Measurements from ENCODE around the gene POLR2F.

POLR2F gene

DNA sequence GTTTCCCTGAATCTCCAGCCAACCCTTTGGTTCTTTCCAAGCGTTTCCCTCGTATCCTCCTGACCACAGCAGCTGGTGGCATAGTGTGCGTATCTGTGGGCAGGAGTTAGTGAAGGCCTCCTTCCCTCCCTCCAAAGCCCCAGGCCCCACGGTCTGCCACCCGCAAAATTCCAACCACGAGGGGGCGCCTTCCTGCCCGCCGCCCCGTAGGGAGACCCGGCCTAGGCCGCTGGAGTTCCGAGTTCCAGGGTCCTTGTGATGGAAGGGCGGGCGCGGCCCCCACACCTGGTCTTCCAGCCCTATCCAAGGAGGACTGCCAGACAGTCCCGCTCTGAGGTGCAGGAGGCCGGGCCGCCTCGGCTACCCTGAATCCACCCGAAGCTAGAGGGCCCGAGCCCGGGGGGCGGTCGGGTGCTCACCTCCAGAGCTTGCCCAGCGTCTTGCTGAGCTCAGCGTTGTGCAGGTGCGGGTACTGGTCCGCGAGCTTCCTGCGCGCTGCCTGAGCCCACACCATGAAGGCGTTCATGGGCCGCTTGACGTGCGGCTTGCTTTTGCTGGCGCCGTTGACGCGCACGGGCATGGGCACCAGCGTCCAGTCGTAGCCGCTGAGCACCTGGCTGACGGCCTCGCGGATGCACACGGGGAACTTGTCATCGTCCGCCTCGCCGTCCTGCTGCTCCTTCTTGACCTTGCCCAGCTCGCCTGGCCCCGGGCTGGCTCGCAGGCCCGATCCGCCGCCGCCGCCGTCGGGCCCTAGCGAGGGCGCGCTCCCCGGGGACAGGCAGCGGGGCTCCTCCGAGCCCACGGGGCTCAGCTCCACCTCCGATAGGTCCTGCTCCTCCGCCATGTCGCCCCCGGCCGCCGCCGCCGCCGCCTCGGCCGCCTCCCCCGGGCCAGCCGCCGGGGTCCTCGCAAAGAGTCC, 29.7 kb downstream of the POLR2F start:
- no peak for DNase-seq

DNA sequence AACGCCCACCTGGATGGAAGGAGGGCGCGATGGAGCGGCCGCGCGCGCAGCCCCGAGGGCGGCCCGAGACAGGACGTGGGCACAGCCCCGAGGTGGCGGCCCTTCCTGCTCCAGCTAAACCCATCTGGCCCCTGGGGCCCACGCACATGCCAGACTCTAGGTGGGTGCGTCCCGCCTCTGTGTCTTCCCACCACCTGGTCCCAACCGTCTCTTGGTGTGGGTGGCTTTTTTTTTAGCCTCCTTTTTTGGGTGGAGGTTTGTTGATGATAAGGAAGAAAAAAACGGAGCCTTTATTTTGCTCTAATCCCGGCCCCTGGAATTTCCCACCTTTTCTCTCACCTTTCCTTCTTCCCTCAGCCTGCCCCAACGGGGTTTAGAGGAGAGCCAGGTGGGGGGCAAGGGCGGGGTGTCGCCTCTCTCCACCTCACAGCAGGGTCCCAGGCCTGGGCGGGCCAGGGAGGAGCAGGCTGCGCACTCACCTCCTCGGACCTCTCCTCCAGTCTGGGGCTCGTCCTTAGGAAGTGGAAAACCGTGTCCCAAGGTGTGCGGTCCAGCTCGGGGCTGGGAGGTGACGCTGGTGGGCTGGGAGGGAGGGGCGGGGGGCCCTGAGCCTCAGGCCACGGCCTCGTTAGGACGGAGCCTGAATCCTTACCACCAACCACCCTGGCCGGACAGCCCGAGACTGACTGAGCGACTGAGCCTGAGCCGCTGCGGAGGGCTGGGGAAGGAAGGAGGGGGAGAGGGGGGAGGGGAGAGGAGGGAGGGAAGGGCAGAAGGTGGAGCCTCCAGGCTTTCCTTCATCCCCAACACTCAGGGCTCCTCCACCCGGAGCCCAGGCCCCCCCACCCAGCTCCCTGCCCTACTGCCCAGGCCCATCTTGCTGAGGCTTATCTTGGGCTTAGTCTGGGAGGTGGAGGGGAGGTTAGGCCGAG, 30.6 kb downstream of the POLR2F start, which contains the start of gene SOX10:
TSS of gene SOX10 (minus strand) at position 696 of the 932 bp plus-strand sequence. CDS start 771 bp downstream, outside the sequence.
- no peak for DNase-seq

DNA sequence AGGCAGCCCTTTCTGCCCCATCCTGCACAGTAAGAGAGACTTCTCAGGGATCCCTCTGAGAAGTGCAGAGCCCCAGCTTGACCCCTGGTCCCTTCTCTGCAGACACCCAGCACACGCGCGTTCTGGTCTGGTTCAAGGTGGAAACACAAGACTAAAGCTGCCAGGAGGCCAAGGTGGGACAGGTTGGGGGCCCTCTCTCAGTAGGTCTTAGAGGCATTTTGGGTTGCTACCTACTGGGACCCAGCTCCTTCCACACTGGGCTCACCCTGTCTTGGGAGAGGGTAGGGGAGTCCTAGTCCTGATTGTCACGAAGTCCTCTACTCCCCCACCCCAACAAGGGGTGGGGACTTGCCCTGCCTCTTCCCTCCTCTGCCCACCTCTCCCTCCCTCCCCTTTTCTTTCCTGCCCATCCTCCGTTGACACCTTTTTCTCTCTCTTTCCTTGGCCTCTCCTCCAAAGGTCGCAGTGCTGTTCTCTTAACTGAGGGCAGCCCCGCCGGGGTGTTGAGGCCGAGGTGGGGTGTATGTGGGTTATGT, 31.6 kb downstream of the POLR2F start:
- DNase-seq = no peak

DNA sequence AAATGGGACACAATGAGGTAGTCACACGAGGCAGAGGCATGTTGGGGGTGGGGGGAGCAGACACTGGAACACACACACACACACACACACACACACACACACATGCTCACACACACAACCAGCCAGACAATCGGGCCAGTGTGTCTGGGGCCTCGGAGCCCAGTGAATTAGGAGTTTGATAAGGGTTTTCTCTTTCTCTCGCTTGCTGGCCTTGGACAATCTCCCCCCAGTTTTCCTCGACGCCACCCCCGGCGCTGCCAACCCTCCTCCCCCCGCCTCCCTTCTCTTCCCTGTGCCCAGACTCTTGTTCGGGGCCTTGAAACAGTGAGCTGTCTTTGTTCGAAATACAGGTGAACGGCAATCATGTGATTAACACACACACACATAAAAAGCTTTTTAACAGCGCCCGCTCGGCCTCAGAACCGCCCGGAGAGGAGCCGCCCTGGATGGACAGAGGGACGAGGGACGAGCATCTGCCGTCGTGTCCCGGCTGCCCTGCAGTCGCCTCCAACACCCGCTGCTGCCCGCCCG, 32.3 kb downstream of the POLR2F start:
- DNase-seq = no peak

DNA sequence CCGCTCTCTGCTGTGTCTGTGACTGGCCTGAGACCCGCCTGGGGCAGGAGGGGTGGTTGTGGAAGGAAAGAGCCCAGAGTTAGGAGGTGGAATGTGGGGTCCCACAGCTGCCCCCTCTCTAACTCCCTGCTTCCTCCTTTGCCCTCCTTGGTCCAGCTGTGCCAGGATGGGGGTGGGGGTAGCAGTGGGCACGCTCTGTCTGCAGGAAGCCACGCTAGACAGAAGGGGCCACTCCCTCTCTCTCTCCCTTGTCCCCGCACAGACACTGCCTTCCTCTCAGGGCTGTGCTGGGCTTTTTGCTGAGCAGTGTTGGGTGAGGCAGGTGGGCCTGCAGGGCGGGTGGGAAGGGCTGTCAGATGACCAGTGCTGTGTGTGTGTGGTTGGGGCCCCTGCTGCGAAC, 32.9 kb downstream of the POLR2F start:
- no peak for DNase-seq

DNA sequence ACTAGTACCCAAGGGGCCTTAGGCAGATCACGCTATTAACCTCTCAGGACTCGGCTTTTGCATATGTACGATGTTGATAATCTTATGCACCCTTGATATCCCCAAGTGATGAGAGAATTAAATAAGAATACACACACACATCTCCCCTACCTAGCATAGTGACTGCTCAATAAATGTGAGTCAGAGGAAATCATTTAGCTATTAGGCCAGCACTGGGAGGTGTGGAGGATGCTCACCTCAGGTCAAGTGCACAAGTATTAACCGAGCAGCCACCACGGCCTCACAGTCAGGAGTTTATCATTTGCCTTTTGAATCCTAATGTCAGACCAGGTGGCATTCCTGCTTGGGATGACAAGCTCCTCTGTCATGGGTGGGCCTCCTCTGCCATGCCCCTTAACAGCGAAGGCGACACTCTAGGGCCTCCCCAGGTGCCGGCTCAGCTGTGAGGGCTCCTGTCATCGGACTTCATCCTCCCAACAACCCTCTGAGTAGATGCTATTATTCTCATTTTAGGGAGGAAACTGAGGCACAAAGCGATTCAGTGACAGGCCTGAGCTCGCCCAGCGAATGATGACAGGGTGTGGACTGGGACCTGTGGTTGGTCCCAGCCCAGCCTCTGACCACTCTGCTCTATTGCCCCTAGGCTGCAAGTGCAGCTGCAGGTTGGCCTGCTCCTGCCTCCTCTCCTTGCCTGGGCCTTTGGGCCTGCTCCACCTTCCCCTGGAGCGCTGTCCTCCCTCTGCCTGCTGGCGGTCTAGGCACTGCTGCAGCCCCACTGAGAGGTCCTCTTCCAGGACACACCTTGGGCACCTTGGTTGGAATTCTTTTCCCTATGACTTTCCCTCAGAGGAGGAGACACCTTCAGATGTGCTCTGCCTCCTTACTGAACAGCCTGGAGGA, 35.9 kb downstream of the POLR2F start:
- DNase-seq = no peak

DNA sequence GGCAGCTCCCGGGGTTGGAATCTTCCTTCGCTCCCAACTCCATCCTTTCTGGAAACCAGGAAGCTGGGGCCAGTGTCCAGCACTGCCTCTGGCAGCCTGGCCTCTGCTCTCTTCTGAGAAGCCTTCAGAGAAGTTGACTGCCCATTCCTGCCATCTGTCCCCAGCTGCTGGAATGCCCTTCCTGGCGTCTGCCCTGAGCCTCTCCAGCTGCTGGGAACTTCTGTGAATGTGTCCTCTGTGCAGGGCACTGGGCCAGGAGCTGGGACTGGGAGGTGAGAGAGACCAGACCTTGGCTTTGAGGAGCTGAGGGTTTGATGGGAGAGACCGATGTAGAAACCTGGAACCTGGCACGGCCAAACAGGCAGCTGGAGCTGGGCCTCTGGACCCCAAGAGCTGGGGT, 36.8 kb downstream of the POLR2F start:
- DNase-seq = peak in 1 of 2 experiments; percentile 14

DNA sequence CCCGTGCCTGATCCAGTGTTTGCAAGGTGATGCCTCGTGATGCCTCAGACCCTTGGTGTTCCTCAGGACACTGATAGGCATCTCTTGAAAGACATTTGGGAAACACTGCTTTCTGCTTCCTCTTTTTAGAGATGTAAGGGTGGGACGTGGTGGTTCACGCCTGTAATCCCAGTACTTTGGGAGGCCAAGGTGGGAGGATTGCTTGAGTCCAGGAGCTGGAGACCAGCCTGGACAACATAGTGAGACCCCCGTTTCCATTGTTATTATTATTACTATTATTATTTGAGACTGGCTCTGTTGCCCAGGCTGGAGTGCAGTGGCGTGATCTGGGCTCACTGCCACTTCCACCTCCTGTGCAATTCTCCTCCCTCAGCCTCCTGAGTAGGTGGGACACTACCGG, 37.4 kb downstream of the POLR2F start:
- no peak for DNase-seq

DNA sequence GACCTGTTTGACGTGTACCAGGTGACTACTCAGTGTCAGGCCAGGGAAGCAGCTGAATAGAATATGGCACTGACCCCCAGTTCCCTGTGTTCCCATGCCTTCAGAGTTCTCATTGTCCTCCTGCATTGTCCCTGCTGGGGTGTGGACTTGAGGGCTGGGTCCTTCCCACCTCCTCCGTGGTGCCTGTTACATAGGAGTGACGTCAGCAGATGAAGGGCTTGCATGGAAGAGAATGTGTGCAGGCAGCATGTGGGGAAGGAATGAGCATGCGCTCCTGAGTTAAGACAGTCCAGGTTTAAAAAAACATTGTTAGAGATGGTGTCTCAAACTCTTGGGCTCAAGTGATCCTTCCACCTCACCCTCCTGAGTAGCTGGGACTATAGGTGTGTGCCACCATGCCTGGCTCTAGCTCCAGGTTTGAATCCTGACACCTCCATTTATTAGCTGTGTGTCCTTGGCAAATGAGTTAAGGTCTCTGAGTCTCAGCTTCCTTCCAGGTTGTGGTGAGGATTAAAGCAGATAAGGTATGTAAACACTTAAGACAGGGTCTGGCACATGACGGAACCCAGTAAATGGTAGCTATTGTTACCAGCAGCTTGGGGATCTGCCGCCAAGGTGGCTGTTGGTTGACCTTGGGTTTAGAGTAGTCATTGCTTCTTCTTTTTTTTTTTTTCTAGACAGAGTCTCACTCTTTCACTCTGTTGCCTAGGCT, 38.4 kb downstream of the POLR2F start:
- DNase-seq = no peak

DNA sequence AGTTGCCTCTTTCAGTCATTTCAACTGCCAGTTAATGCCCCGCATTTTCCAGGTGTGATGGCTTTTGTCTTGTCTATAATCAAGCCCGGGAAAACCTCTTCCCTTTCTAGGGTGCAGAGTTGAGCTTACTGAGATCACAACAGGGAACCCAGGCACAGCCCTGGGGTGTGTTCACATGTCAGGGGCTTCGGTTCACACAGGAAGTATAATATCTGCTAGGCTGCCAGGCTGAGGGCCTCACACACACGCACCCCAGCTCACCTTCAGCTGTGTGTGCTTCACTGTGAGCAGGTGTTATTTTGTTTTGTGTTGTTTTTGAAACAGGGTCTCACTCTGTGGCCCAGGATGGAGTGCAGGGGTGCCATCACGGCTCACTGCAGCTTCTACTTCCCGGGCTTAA, 40.5 kb downstream of the POLR2F start:
- DNase-seq = no peak

DNA sequence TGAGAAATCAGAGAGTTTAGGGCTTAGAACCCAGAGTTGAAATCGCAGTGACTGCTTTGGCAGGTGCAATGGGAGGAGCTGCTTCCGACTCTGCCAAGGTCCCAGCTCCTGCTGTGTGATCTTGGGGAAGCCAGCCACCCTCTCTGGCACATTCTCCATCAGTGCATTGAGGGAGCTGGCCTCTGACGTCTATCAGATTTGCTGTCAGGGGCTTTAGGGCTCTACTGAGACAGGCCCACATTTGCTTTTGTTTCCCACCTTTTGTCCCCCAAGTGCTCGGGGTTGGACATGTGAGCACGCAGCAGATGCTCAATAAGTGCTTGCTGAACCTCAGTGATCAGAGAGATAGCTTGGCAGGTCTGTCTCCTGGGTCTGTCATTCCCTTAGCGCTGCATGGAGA, 41.5 kb downstream of the POLR2F start:
- no peak for DNase-seq

DNA sequence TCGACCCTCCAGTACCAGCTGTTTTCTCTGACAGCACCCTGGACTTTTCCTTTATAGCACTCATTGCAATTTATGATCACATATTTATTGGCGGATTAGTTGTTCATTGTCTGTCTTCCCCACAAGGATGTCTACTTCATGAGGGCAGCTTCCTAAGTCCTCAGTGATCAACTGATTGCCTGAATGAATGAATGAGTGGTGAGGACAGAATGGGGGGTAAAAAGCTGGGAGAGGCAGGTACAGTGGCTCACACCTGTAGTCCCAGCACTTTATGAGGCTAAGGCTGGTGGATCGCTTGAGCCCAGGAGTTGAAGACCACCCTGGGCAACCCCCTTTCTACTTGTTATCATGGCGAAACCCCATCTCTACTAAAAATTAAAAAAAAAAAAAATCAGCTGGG, 42.0 kb downstream of the POLR2F start:
- no peak for DNase-seq

DNA sequence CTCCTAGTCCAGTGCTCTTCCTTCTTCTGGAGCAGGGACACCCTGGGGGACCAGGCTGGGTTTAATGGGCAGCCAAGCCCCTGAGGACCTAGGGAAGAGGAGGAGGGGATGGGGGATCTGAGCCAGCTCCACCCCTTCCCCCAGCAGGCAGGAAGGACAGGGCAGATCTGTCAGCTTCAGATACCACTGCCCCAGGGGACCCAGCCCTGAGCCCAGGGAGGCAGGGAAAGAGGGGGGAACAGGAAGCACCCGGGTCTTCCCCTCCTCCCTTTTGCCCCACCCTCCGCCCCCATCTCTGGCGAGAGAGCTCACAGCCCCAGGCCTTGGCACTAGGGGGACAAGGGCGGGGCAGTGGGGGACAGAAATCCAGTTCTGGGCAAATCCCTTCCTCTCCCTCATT, 42.6 kb downstream of the POLR2F start:
- DNase-seq = no peak

DNA sequence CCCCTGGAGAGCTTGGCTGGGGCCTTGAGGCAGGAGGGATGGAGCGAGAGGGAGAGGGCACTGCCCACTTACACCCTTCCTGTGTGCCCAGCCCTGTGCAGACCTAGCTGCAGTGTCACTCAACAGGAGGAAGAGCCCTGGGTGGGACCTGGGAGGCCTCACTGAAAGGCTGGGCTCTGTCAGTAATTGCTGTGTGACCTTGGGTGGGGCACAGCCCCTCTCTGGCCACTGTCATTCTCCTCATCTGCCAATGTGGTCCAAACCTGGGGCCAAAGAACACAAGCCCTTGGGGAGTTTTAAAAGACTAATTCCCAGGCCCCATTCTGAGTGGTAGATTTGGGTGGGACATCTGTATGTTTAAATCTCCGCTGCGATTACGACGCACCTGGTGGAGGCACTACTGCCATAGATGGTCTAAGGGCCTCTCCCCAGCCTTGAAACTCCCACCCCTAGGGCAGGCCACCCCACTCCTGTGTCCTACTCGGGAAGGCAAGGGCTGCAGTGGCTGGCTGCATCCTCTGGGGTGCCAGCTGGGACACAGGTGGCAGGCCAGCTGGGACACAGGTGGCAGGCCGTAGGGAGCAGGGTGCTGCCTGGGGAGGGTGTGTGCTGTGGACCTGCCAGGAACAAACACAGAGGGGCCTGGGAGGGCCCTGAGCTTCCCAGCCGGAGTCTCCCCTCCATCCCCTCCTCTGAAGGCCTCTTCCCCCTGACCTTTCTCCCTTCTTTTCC, 43.2 kb downstream of the POLR2F start:
- DNase-seq = peak; percentile 80 to 89

DNA sequence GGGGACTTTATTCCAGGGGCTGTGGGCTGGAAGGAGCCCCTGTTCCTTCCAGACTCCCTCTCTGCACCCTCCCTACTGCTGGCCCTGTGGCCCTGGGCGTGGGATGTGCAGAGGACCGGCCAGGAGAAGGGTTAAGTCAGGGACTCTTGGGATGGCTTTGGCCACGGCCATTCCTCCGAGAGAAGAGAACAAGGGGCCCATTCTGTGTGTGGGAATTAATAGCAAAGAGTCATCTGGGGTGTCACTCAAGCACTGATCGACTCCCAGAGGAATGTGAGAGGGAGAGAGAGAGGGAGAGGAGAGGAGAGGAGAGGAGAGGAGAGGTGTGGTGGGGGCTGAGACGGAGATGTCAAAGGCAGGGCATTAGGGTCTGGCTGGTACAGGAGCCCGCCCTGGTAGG, 45.0 kb downstream of the POLR2F start:
- no peak for DNase-seq

DNA sequence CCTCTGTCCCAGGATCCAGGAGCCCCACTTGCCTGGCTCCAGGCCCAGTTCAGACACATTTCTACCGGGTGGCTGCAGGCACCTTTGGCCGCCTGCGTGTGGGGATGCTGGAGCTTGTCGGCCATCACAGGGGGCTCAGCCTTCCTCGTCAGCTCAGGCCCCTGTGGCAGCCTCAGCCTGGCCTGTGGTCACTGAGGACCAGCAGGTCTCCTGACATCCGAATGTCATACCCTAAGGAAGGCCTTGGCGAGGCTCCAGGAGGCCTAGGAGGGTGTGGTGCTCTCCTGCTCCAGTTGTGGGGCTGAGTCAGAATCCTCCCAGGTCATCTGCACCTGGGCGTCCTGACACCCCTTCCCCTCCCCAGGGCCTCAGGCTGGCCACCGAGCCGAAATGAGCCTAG, 45.7 kb downstream of the POLR2F start:
- no peak for DNase-seq

DNA sequence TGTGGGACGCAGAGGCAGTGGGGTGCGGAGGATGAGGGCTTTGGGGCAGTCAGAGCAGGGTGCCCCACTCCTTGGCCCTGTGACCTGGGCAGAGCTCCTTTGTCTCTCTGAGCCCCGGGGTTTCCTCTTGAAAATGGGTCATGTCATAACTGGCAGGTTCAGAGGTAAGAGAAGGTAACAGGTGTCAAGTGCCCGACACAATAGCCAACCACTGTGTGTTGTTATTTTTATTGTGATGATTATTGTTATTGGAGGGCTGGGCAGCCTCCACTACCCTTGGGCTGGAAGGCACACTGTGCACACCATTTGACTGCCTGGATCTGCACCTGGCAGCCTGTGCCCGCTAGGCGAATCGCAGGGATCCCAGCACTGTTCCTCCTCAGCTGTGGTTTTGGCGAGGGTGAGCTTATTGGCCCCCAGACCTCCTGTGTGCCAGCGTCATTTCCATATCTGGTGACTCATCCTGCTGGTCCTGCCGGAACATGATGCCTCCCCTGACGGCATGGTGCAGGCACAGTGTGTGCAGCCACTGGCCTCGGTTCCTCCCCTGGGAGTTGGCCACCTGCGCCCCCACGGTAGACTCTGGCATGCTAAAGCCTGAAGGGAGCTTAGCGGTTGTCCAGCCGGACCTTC, 46.3 kb downstream of the POLR2F start:
- peak; percentile 20 to 73 for DNase-seq

DNA sequence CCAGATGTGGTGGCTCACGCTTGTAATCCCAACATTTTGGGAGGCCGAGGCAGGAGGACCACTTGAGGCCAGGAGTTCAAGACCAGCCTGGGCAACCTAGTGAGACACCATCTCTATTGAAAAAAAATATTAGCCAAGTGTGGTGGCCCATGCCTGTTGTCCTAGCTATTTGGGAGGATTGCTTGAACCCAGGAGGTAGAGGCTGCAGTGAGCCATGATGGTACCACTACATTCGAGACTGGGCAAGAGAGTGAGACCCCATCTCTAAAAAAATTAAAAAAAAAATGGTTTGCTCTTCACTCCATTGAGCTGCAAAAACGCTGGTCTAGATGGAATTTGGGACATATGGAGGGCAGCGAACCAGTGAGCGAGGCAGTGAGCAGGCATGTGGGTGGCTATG, 52.4 kb downstream of the POLR2F start:
- DNase-seq = no peak

DNA sequence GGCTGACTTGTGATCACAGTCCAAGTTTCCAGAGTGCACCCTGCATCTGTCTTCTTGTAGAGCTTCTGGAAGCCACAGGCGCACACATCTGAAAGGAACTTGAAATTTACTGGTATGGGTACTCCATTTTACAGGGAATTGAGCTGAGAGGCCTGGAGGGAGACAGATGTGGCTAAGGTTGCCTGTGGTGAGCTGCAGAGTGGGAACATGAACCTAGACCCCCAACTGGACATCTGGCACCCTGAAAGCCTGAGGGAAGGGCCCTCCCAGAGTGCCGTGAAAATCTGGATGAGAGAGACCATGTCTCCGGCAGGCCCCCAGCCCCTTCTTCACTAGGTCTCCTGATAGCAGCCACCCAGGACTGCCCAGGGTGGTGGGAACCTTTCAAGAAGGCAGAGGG, 53.4 kb downstream of the POLR2F start:
- no peak for DNase-seq

DNA sequence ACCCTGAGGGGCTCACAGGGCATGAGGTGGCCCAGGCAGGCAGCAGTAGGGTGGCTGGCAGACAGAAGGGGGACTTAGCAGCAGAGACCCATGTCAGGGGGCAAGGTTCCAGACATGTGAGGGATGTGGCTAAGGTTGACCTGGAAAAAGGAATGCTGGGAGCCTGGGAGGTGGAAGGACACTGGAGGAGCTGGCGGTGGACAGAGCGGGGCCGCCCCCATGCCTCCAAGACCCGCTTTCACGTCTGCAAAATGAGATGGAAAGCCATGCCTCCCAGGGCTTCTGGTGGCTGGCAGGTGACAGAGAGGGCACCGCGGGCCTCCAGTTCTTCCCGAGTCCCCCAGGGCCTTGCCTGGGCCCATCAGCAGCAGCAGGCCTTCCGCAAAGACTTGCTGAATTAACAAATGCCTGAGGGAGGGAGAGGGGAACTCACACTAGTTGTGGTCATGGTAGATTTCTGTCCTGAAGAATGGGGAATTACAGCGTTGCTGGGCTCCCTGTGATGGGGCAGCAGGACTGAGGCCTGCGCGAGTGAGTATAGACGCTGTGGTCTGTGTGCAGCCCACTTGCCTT, 53.9 kb downstream of the POLR2F start:
- DNase-seq = no peak

All from NCI-H524 (cell line).